Stomach smooth muscle (tissue), 2 donors: ENCODE data around the gene CFAP61.

Experiments used
- H3K27ac ChIP-seq: one replicate; pipeline ENCODE4 v1.7.0; 2013; ENCODE audit warnings: mild to moderate bottlenecking, low read length, inconsistent platforms
- H3K27me3 ChIP-seq, 2 donors: one replicate each; pipeline ENCODE4 v1.7.0; 2013; ENCODE audit warnings: low read length in 2 of 2; ENCODE audit not compliant: insufficient read depth in 2 of 2, control insufficient read depth in 1 of 2
- H3K36me3 ChIP-seq, 2 donors: one replicate each; pipeline ENCODE4 v1.7.0; 2013; ENCODE audit warnings: low read length in 2 of 2; ENCODE audit not compliant: control insufficient read depth in 2 of 2, insufficient read depth in 2 of 2
- H3K4me1 ChIP-seq: one replicate; pipeline ENCODE4 v1.7.0; 2013; ENCODE audit warnings: low read length; ENCODE audit not compliant: control insufficient read depth, insufficient read depth
- H3K4me3 ChIP-seq, 2 donors: one replicate each; pipeline ENCODE4 v1.7.0; 2013; ENCODE audit warnings: low read length in 2 of 2
- H3K9ac ChIP-seq, 2 donors: one replicate each; pipeline ENCODE4 v1.7.0; 2013; ENCODE audit warnings: low read length in 2 of 2, mild to moderate bottlenecking in 1 of 2
- H3K9me3 ChIP-seq, 2 donors: one replicate each; pipeline ENCODE4 v1.7.0; 2013; ENCODE audit warnings: low read length in 2 of 2; ENCODE audit not compliant: control insufficient read depth in 2 of 2
- donor health status: healthy.
- donor health status: Pancreatic carcinoma.

CFAP61 gene

GRCh38 chr20:20199361-20200160 lies 147.2 kb downstream of the CFAP61 start:
- no peak overlapping the region for H3K27ac ChIP-seq
- peaks cover 7 to 8% of the 10 kb centered on the region in 2 donors for H3K27me3 ChIP-seq
- H3K4me3 ChIP-seq, result no peak overlapping the region
- no peaks in the 10 kb centered on the region for H3K36me3 ChIP-seq
- no peaks in the 10 kb centered on the region for H3K9me3 ChIP-seq
- no peaks in the 10 kb centered on the region for H3K4me1 ChIP-seq
- H3K9ac ChIP-seq, result no peak overlapping the region

GRCh38 chr20:20201124-20201523 lies 148.8 kb downstream of the CFAP61 start:
- H3K27ac ChIP-seq, result no peak overlapping the region
- no peak overlapping the region for H3K9ac ChIP-seq
- H3K4me1 ChIP-seq, result no peaks in the 10 kb centered on the region
- H3K9me3 ChIP-seq, result no peaks in the 10 kb centered on the region
- H3K27me3 ChIP-seq, result peaks cover 7 to 8% of the 10 kb centered on the region in 2 donors
- no peak overlapping the region for H3K4me3 ChIP-seq
- H3K36me3 ChIP-seq, result no peaks in the 10 kb centered on the region

GRCh38 chr20:20201639-20202038 lies 149.3 kb downstream of the CFAP61 start:
- H3K9ac ChIP-seq, result no peak overlapping the region
- H3K36me3 ChIP-seq, result no peaks in the 10 kb centered on the region
- H3K27ac ChIP-seq, result no peak overlapping the region
- H3K27me3 ChIP-seq, result peaks cover 7 to 8% of the 10 kb centered on the region in 2 donors
- H3K4me1 ChIP-seq, result no peaks in the 10 kb centered on the region
- H3K4me3 ChIP-seq, result no peak overlapping the region
- H3K9me3 ChIP-seq, result no peaks in the 10 kb centered on the region

- no peaks in the 10 kb centered on the region for H3K4me1 ChIP-seq
- no peak overlapping the region for H3K9ac ChIP-seq
- no peaks in the 10 kb centered on the region for H3K9me3 ChIP-seq
- H3K36me3 ChIP-seq, result no peaks in the 10 kb centered on the region
- no peak overlapping the region for H3K4me3 ChIP-seq
- peaks cover 7 to 8% of the 10 kb centered on the region in 2 donors for H3K27me3 ChIP-seq
- H3K27ac ChIP-seq, result no peak overlapping the region
These were observed 150.4 kb downstream of the CFAP61 start for GRCh38 chr20:20202768-20203167.

GRCh38 chr20:20203784-20204183 lies 151.5 kb downstream of the CFAP61 start:
- Histone ChIP-seq H3K4me1 (no peaks in the 10 kb centered on the region), H3K27me3 (peaks cover 7 to 8% of the 10 kb centered on the region in 2 donors), H3K4me3 (no peak overlapping the region), H3K9ac (no peak overlapping the region), H3K36me3 (no peaks in the 10 kb centered on the region), H3K9me3 (no peaks in the 10 kb centered on the region), H3K27ac (no peak overlapping the region)

- no peaks in the 10 kb centered on the region for H3K4me1 ChIP-seq
- no peak overlapping the region for H3K9ac ChIP-seq
- H3K36me3 ChIP-seq, result no peaks in the 10 kb centered on the region
- H3K27ac ChIP-seq, result no peak overlapping the region
- no peak overlapping the region for H3K4me3 ChIP-seq
- no peaks in the 10 kb centered on the region for H3K9me3 ChIP-seq
- H3K27me3 ChIP-seq, result peaks cover 7 to 8% of the 10 kb centered on the region in 2 donors
These were observed 151.9 kb downstream of the CFAP61 start for GRCh38 chr20:20204256-20204655.

GRCh38 chr20:20205141-20205861 lies 153.0 kb downstream of the CFAP61 start:
- Histone ChIP-seq H3K27ac (no peak overlapping the region), H3K9me3 (no peaks in the 10 kb centered on the region), H3K4me1 (no peaks in the 10 kb centered on the region), H3K4me3 (no peak overlapping the region), H3K27me3 (peaks cover 1 to 8% of the 10 kb centered on the region in 2 donors), H3K9ac (no peak overlapping the region), H3K36me3 (no peaks in the 10 kb centered on the region)

- Histone ChIP-seq H3K36me3 (no peaks in the 10 kb centered on the region), H3K27ac (no peak overlapping the region), H3K4me3 (no peak overlapping the region), H3K9ac (no peak overlapping the region), H3K4me1 (no peaks in the 10 kb centered on the region), H3K9me3 (no peaks in the 10 kb centered on the region), H3K27me3 (peaks cover 0 to 5% of the 10 kb centered on the region in 2 donors)
These were observed 153.5 kb downstream of the CFAP61 start for GRCh38 chr20:20205862-20206236.

GRCh38 chr20:20206788-20207187 lies 154.5 kb downstream of the CFAP61 start:
- no peaks in the 10 kb centered on the region for H3K36me3 ChIP-seq
- H3K9me3 ChIP-seq, result no peaks in the 10 kb centered on the region
- H3K27me3 ChIP-seq, result peaks cover 0 to 4% of the 10 kb centered on the region in 2 donors
- H3K4me3 ChIP-seq, result no peak overlapping the region
- H3K27ac ChIP-seq, result no peak overlapping the region
- no peak overlapping the region for H3K9ac ChIP-seq
- H3K4me1 ChIP-seq, result no peaks in the 10 kb centered on the region

GRCh38 chr20:20207291-20207690 lies 155.0 kb downstream of the CFAP61 start:
- Histone ChIP-seq H3K4me3 (no peak overlapping the region), H3K36me3 (no peaks in the 10 kb centered on the region), H3K9me3 (no peaks in the 10 kb centered on the region), H3K27me3 (peaks cover 0 to 4% of the 10 kb centered on the region in 2 donors), H3K4me1 (no peaks in the 10 kb centered on the region), H3K9ac (no peak overlapping the region), H3K27ac (no peak overlapping the region)

GRCh38 chr20:20207872-20208271 lies 155.5 kb downstream of the CFAP61 start:
- no peak overlapping the region for H3K27ac ChIP-seq
- H3K36me3 ChIP-seq, result no peaks in the 10 kb centered on the region
- H3K4me3 ChIP-seq, result no peak overlapping the region
- no peaks in the 10 kb centered on the region for H3K9me3 ChIP-seq
- H3K27me3 ChIP-seq, result peaks cover 0 to 4% of the 10 kb centered on the region in 2 donors
- H3K9ac ChIP-seq, result no peak overlapping the region
- no peaks in the 10 kb centered on the region for H3K4me1 ChIP-seq
